Activated effector memory CD4-positive, alpha-beta T cell treated with Interleukin-2 at 50 U/mL for 16 hours (primary cell): ENCODE data around the gene BTBD6.

ENCODE experiments used
- DNase-seq: peaks from one replicate; pipeline ENCODE4 v3.0.0-alpha.2; 2020

BTBD6 gene

GRCh38 chr14:105248368-105249181 lies at the start of gene BTBD6:
Gene BTBD6, plus strand, starts transcription at chr14:105248533. Its CDS starts 179 bp downstream, at chr14:105248712.
- peak; percentile 83 for DNase-seq

- no peak for DNase-seq
Observed at GRCh38 chr14:105198588-105198987, 49.7 kb upstream of the BTBD6 start.

- DNase-seq, result no peak
Observed at GRCh38 chr14:105199093-105199492, 49.2 kb upstream of the BTBD6 start.

- DNase-seq, result no peak
Observed at GRCh38 chr14:105200074-105200473, 48.3 kb upstream of the BTBD6 start.

- no peak for DNase-seq
Observed at GRCh38 chr14:105200641-105201040, 47.7 kb upstream of the BTBD6 start.

GRCh38 chr14:105201156-105201924 lies 47.0 kb upstream of the BTBD6 start:
- no peak for DNase-seq

- no peak for DNase-seq
Observed at GRCh38 chr14:105201925-105202513, 46.3 kb upstream of the BTBD6 start.

- peak; percentile 39 for DNase-seq
Observed at GRCh38 chr14:105203057-105203531, 45.2 kb upstream of the BTBD6 start.

- no peak for DNase-seq
Observed at GRCh38 chr14:105203701-105204100, 44.6 kb upstream of the BTBD6 start.

- DNase-seq, result no peak
Observed at GRCh38 chr14:105204206-105204930, 44.0 kb upstream of the BTBD6 start.

- no peak for DNase-seq
Observed at GRCh38 chr14:105204931-105205672, 43.2 kb upstream of the BTBD6 start.

GRCh38 chr14:105205673-105206208 lies 42.6 kb upstream of the BTBD6 start:
- DNase-seq, result no peak

- DNase-seq, result no peak
Observed at GRCh38 chr14:105206873-105207272, 41.5 kb upstream of the BTBD6 start.

- no peak for DNase-seq
Observed at GRCh38 chr14:105207460-105207901, 40.9 kb upstream of the BTBD6 start.

- DNase-seq, result no peak
Observed at GRCh38 chr14:105207996-105208737, 40.2 kb upstream of the BTBD6 start.

- DNase-seq, result no peak
Observed at GRCh38 chr14:105208738-105209075, 39.6 kb upstream of the BTBD6 start.

GRCh38 chr14:105209091-105209490 lies 39.2 kb upstream of the BTBD6 start:
- no peak for DNase-seq

- no peak for DNase-seq
Observed at GRCh38 chr14:105209646-105210045, 38.7 kb upstream of the BTBD6 start.

GRCh38 chr14:105210266-105211025 lies 37.9 kb upstream of the BTBD6 start:
- DNase-seq, result no peak

GRCh38 chr14:105211086-105211757 lies 37.1 kb upstream of the BTBD6 start:
- DNase-seq, result no peak
